Measurements from ENCODE around the gene PANX2. TPM values are rescaled to one million over a fixed set of nuclear protein-coding genes. Genes with fewer than 3 reads are reported as not detected.

The PANX2 gene
- total and polyA plus RNA-seq, 2 donors: 0.09 to 1.6 TPM

DNA sequence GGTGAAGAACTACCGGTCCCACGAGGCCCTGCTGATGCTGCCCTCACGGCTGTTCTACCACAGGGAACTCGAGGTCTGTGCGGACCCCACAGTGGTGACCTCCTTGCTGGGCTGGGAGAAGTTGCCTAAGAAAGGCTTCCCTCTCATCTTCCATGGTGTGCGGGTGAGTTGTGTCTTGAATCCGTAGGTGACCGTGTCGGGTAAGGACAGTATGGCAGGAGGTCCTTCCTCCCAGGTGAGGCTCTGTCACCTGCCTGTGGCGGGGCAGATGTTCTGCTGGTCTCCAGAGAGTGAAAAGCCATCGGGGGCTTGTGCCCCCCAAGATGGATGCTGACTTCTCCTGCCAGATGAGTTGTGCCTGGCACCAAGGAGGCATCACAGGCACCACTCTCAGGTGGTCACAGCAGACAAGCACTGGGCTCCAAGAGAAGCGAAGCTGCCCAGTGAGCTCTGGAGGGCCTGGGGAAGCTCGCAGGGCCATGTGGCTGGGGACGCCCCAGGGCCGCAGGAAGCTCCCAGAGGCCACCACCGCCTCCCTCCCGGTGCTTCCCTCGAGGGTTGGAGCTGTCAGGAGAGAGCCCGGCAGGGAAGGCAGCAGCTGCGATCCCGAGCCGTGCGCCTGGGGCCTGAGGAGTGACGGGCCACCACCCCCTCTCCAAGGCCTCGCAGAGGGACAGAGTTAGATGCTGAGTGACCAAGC lies 17.3 kb upstream of the PANX2 start:
- no peaks in the 10 kb centered on the region for H3K4me1 ChIP-seq (ENCODE audit: control insufficient read depth in 2 of 2, insufficient read depth in 2 of 2, low read length in 2 of 2)
- no peak overlapping the region for H3K4me3 ChIP-seq (ENCODE audit: low read length in 2 of 2)
- no peak for DNase-seq (ENCODE audit: low read depth in 6 of 9, low spot score in 9 of 9)
- 95% methylated on average over 25 of the region's 25 CpGs for WGBS
- no peak overlapping the region for H3K27ac ChIP-seq (ENCODE audit: low read depth in 1 of 2, low read length in 1 of 2)
- H3K9me3 ChIP-seq (ENCODE audit: control insufficient read depth in 2 of 2, insufficient read depth in 1 of 2, low read length in 1 of 2): no peaks in the 10 kb centered on the region
- no peaks in the 10 kb centered on the region for H3K36me3 ChIP-seq (ENCODE audit: control insufficient read depth in 2 of 2, insufficient read depth in 2 of 2, low read length in 1 of 2)
- peaks cover 0 to 8% of the 10 kb centered on the region in 2 donors for H3K27me3 ChIP-seq (ENCODE audit: control insufficient read depth in 2 of 2, insufficient read depth in 1 of 2, low read length in 1 of 2)

DNA sequence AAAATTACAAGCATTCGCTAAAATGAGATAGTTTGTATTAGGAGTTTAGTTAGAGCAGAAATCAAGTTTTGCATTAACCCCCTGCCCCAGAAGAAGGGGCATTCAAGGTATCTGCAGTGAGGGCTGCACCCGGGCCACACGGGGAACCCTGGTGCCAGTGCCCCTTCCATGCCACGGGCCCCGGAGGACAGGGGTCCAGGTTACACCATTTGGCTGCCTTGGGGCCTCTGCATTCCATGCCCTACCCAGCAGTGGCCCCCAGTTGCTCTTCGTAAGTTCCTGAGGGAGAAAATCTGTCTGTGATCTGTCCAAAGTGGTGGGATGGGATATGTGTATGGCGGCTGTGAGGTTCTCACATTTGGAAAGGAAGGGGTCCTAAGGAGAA lies 16.8 kb upstream of the PANX2 start:
- Histone ChIP-seq H3K27me3 (ENCODE audit: control insufficient read depth in 2 of 2, insufficient read depth in 1 of 2, low read length in 1 of 2) (peaks cover 0 to 13% of the 10 kb centered on the region in 2 donors), H3K4me1 (ENCODE audit: control insufficient read depth in 2 of 2, insufficient read depth in 2 of 2, low read length in 2 of 2) (no peaks in the 10 kb centered on the region), H3K4me3 (ENCODE audit: low read length in 2 of 2) (no peak overlapping the region), H3K9me3 (ENCODE audit: control insufficient read depth in 2 of 2, insufficient read depth in 1 of 2, low read length in 1 of 2) (no peaks in the 10 kb centered on the region), H3K36me3 (ENCODE audit: control insufficient read depth in 2 of 2, insufficient read depth in 2 of 2, low read length in 1 of 2) (no peaks in the 10 kb centered on the region), H3K27ac (ENCODE audit: low read depth in 1 of 2, low read length in 1 of 2) (no peak overlapping the region)
- no peak for DNase-seq (ENCODE audit: low read depth in 6 of 9, low spot score in 9 of 9)
- 95% methylated on average over 7 of the region's 7 CpGs for WGBS

DNA sequence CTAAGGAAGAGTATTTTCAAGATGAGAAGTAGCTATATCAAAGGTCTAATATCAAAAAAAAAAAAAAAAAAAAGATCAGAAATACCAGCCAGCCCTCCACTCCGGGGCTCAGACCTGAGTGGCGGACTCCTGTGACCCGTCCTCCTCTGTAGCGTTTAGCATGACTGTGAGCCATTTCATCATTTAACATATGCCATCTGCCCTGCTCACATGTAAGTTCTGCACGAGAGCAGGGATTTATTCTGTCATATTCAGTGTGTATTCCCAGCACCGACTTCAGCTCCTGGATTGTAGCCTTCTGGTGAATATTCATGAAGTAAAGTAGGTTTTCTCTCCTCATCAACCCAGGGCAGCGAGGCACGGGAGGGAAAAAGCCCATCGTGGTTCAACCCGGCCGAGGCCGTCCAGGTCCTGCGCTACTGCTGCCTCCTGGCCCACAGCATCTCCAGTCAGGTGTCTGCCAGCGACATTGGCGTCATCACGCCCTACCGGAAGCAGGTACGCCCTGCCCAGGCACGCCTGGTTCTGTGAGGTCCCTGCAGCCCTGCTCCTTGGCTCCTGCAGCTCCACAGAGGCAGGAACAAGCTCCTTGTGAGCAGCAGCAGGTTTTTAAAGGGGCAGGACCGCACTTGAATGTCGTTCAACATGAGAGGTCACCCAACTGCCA lies 12.7 kb upstream of the PANX2 start:
- Histone ChIP-seq H3K4me3 (ENCODE audit: low read length in 2 of 2) (no peak overlapping the region), H3K27ac (ENCODE audit: low read depth in 1 of 2, low read length in 1 of 2) (peak overlapping the region in 1 of 2 donors; percentile 42), H3K4me1 (ENCODE audit: control insufficient read depth in 2 of 2, insufficient read depth in 2 of 2, low read length in 2 of 2) (no peaks in the 10 kb centered on the region), H3K36me3 (ENCODE audit: control insufficient read depth in 2 of 2, insufficient read depth in 2 of 2, low read length in 1 of 2) (no peaks in the 10 kb centered on the region), H3K9me3 (ENCODE audit: control insufficient read depth in 2 of 2, insufficient read depth in 1 of 2, low read length in 1 of 2) (no peaks in the 10 kb centered on the region), H3K27me3 (ENCODE audit: control insufficient read depth in 2 of 2, insufficient read depth in 1 of 2, low read length in 1 of 2) (peaks cover 0 to 14% of the 10 kb centered on the region in 2 donors)
- WGBS: 89% methylated on average over 21 of the region's 21 CpGs
- DNase-seq (ENCODE audit: low read depth in 6 of 9, low spot score in 9 of 9): no peak

DNA sequence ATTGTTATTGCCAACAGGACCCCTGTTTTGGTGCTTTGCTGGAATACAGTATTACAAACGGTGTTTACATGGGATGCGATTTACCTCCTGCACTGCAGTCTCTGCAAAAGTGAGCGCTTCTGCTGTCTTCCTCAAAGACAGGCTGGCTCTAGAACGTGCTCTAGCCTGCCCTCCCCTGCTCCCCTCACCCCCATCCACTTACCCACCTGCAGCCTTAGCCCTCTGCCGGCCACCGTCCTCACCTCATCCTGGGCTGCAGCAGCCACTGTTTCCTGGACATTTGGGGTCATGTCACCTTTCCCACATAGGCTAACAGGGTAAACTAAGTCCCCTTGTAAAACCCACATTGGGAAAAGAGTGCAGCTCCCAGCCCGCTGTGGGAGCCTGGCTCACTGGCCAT lies 9.6 kb upstream of the PANX2 start:
- WGBS: 95% methylated on average over 7 of the region's 7 CpGs
- no peak for DNase-seq (ENCODE audit: low read depth in 6 of 9, low spot score in 9 of 9)
- Histone ChIP-seq H3K36me3 (ENCODE audit: control insufficient read depth in 2 of 2, insufficient read depth in 2 of 2, low read length in 1 of 2) (no peaks in the 10 kb centered on the region), H3K27ac (ENCODE audit: low read depth in 1 of 2, low read length in 1 of 2) (no peak overlapping the region), H3K4me1 (ENCODE audit: control insufficient read depth in 2 of 2, insufficient read depth in 2 of 2, low read length in 2 of 2) (no peaks in the 10 kb centered on the region), H3K4me3 (ENCODE audit: low read length in 2 of 2) (no peak overlapping the region), H3K9me3 (ENCODE audit: control insufficient read depth in 2 of 2, insufficient read depth in 1 of 2, low read length in 1 of 2) (no peaks in the 10 kb centered on the region), H3K27me3 (ENCODE audit: control insufficient read depth in 2 of 2, insufficient read depth in 1 of 2, low read length in 1 of 2) (peaks cover 0 to 20% of the 10 kb centered on the region in 2 donors)

DNA sequence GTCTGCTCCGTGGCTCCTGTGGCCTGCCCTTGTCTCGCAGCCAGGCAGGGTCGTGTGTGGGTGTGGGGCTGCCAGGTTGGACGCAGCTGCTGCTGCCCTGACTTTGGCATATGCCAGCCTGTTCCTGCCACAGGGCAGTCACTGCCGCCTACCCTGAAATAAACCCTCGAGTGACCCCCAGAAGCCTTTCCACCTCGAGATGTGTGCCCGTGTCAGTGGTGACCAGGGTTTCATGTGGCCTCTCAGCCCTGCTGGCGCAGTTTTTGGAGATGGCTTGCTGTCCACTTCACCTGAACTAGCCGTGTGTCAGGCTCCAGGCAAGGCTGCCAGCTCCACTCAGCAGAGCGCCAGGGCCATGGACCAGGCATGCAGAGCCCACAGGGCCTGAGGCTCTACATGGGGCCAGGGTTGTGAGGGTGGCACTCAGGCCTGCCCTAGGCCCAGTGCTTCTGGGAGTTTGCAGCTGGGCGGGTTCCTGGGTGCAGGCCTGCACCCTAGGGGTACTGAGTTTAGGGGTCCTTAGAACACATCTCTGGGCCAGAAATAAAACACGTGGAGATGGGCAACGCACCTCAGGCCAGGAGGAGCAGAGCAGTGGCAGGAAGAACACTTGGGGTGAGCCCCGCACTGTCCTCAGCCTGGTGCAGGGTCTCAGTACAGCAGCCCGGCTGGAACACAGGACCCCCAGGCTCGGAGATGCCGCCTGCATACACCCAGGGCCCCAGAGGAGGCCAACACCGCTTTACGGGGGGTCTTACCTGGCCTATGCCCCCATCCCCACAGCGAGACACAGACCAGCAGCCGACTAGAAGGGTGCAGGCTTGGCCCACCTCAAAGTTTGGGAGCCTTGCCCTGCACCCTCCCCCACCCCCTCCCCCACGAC lies 8.8 kb upstream of the PANX2 start:
- no peak for DNase-seq (ENCODE audit: low read depth in 6 of 9, low spot score in 9 of 9)
- H3K27me3 ChIP-seq (ENCODE audit: control insufficient read depth in 2 of 2, insufficient read depth in 1 of 2, low read length in 1 of 2): peaks cover 0 to 20% of the 10 kb centered on the region in 2 donors
- no peaks in the 10 kb centered on the region for H3K4me1 ChIP-seq (ENCODE audit: control insufficient read depth in 2 of 2, insufficient read depth in 2 of 2, low read length in 2 of 2)

DNA sequence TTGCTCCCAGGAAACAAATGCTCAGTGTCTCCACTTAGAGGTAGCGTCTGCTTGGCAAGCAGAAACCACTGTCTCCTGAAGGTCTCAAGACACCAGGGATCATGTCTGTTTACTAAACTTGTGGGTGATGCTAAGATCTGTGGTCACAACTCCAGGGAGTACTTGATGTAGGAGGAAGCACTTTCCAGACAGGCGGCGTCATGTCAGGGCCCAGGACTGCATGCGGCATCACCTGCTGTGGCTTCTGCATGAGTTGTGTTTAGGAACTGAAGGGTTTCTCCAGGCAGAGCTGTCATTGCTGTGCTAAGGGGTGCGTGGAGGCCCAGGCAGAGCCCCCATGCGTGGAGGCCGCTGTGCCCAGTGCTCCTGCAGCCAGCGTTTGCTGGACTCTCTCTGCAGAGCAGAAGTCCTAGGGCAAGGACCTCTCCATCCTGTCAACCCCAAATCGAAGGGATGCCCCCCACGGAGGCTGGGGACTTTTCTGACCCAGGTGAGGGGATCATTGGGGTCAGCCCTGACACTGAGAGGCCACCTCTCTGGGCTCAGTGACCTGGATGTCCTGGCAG lies 8.1 kb upstream of the PANX2 start:
- 87% methylated on average over 10 of the region's 10 CpGs for WGBS
- DNase-seq (ENCODE audit: low read depth in 6 of 9, low spot score in 9 of 9): no peak

More for the DNA sequence above, 8.8 kb upstream of the PANX2 start:
- Histone ChIP-seq H3K27ac (ENCODE audit: low read depth in 1 of 2, low read length in 1 of 2) (no peak overlapping the region), H3K9me3 (ENCODE audit: control insufficient read depth in 2 of 2, insufficient read depth in 1 of 2, low read length in 1 of 2) (no peaks in the 10 kb centered on the region), H3K36me3 (ENCODE audit: control insufficient read depth in 2 of 2, insufficient read depth in 2 of 2, low read length in 1 of 2) (no peaks in the 10 kb centered on the region), H3K4me3 (ENCODE audit: low read length in 2 of 2) (no peak overlapping the region)
- 92% methylated on average over 23 of the region's 23 CpGs for WGBS

DNA sequence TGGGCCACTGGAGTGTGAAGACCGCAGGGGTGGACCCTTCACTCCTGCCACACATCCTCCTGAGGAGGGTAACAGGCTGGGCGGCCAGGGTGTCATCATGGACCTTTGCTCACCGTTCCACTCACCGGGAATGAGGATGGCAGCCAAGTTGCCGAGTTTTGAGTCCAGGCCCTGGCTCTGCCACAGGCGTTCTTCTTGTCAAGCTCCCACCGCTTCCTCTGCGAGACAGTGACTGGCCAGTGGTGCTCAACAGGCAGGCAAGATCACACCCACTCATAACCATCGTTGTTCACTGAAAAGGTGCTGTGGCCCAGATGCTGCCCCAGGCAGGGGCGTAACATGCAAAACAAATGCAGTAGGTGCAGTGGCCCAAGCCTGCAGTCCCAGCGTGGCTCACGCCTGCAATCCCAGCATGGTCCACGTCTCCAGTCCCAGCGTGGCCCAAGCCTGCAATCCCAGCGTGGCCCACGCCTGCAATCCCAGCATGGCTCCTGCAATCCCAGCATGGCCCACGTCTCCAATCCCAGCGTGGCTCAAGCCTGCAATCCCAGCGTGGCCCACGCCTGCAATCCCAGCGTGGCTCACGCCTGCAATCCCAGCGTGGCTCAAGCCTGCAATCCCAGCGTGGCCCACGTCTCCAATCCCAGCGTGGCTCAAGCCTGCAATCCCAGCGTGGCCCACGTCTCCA lies 5.0 kb upstream of the PANX2 start:
- H3K36me3 ChIP-seq (ENCODE audit: control insufficient read depth in 2 of 2, insufficient read depth in 2 of 2, low read length in 1 of 2): no peaks in the 10 kb centered on the region
- H3K27ac ChIP-seq (ENCODE audit: low read depth in 1 of 2, low read length in 1 of 2): no peak overlapping the region
- no peak for DNase-seq (ENCODE audit: low read depth in 6 of 9, low spot score in 9 of 9)
- no peaks in the 10 kb centered on the region for H3K9me3 ChIP-seq (ENCODE audit: control insufficient read depth in 2 of 2, insufficient read depth in 1 of 2, low read length in 1 of 2)
- H3K4me1 ChIP-seq (ENCODE audit: control insufficient read depth in 2 of 2, insufficient read depth in 2 of 2, low read length in 2 of 2): no peaks in the 10 kb centered on the region
- WGBS: 98% methylated on average over 28 of the region's 28 CpGs
- peaks cover 17 to 35% of the 10 kb centered on the region in 2 donors for H3K27me3 ChIP-seq (ENCODE audit: control insufficient read depth in 2 of 2, insufficient read depth in 1 of 2, low read length in 1 of 2)
- no peak overlapping the region for H3K4me3 ChIP-seq (ENCODE audit: low read length in 2 of 2)

More for the DNA sequence above, 8.1 kb upstream of the PANX2 start:
- H3K9me3 ChIP-seq (ENCODE audit: control insufficient read depth in 2 of 2, insufficient read depth in 1 of 2, low read length in 1 of 2): no peaks in the 10 kb centered on the region
- H3K36me3 ChIP-seq (ENCODE audit: control insufficient read depth in 2 of 2, insufficient read depth in 2 of 2, low read length in 1 of 2): no peaks in the 10 kb centered on the region
- no peak overlapping the region for H3K27ac ChIP-seq (ENCODE audit: low read depth in 1 of 2, low read length in 1 of 2)
- peaks cover 0 to 23% of the 10 kb centered on the region in 2 donors for H3K27me3 ChIP-seq (ENCODE audit: control insufficient read depth in 2 of 2, insufficient read depth in 1 of 2, low read length in 1 of 2)
- no peak overlapping the region for H3K4me3 ChIP-seq (ENCODE audit: low read length in 2 of 2)
- no peaks in the 10 kb centered on the region for H3K4me1 ChIP-seq (ENCODE audit: control insufficient read depth in 2 of 2, insufficient read depth in 2 of 2, low read length in 2 of 2)

DNA sequence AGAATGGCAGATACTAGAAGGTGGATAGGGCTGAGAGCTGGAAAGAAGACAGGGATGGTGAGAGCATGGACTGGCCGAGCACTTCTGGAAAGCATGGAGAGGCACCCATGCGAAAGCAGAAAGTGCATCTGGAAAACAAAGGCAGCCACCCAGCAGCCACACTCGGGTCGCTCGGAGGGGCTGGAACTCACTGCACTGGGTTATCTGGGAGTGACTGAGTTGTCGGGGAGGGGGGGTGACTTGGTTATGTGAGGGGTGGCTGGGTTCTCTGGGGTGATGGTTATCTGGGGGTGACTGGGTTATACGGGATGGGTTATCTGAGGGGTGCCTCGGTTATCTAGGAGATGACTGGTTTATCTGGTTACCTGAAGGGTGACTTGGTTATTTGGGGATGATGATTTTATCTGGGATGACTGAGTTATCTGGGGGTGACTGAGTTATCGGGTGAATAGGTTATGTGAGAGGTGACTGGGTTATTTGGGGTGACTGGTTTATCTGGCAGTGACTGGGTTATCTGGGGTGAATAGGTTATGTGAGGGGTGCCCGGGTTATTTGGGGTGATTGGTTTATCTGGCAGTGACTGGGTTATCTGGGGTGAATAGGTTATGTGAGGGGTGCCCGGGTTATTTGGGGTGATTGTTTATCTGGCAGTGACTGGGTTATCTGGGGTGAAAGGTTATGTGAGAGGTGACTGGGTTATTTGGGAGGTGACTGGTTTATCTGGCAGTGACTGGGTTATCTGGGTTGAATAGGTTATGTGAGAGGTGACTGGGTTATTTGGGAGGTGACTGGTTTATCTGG lies 2.6 kb upstream of the PANX2 start:
- no peaks in the 10 kb centered on the region for H3K36me3 ChIP-seq (ENCODE audit: control insufficient read depth in 2 of 2, insufficient read depth in 2 of 2, low read length in 1 of 2)
- WGBS: 87% methylated on average over 11 of the region's 11 CpGs
- H3K27ac ChIP-seq (ENCODE audit: low read depth in 1 of 2, low read length in 1 of 2): no peak overlapping the region
- H3K4me3 ChIP-seq (ENCODE audit: low read length in 2 of 2): no peak overlapping the region
- no peak for DNase-seq (ENCODE audit: low read depth in 6 of 9, low spot score in 9 of 9)
- H3K27me3 ChIP-seq (ENCODE audit: control insufficient read depth in 2 of 2, insufficient read depth in 1 of 2, low read length in 1 of 2): peaks cover 35 to 55% of the 10 kb centered on the region in 2 donors
- no peaks in the 10 kb centered on the region for H3K9me3 ChIP-seq (ENCODE audit: control insufficient read depth in 2 of 2, insufficient read depth in 1 of 2, low read length in 1 of 2)
- no peaks in the 10 kb centered on the region for H3K4me1 ChIP-seq (ENCODE audit: control insufficient read depth in 2 of 2, insufficient read depth in 2 of 2, low read length in 2 of 2)
